HEK293 (cell line): ENCODE measurements around the gene TMEM60.

Experiments
- CTCF ChIA-PET: fragments of 350-600 bp; formaldehyde crosslinking; extraction: SDS; loops from one replicate; lab custom pipeline; 2021; ENCODE audit warnings: antibody characterized with exemption; lab: Yijun Ruan, JAX
- POLR2A ChIA-PET: fragments of 300-600 bp; formaldehyde crosslinking; extraction: SDS; loops from one replicate; lab custom pipeline; 2020; ENCODE audit warnings: antibody characterized with exemption, inconsistent platforms; lab: Yijun Ruan, JAX
- H3K27ac ChIP-seq: fragments of 200-500 bp; sonication (Bioruptor generic); 2 replicates; pipeline ENCODE4 v1.5.1; 2014; ENCODE audit warnings: low read depth, low read length, control low read depth, inconsistent platforms; ENCODE audit errors: extremely low read depth
- H3K36me3 ChIP-seq, 2 experiments: fragments of 200-500 bp in 1 of 2; sonication (Bioruptor generic) in 1 of 2; 1 replicate in 1 of 2; 2 replicates in 1 of 2; pipeline ENCODE4 v1.5.1; 2014 to 2017; ENCODE audit warnings: inconsistent platforms in 2 of 2, low read length in 2 of 2; ENCODE audit not compliant: control insufficient read depth in 2 of 2, insufficient read depth in 1 of 2
- H3K4me1 ChIP-seq: fragments of 200-500 bp; sonication (Bioruptor generic); 2 replicates; pipeline ENCODE4 v1.5.1; 2014; ENCODE audit warnings: mild to moderate bottlenecking, low read length, inconsistent platforms; ENCODE audit not compliant: control insufficient read depth, insufficient read depth
- H3K4me3 ChIP-seq: 2 replicates; pipeline ENCODE4 v1.5.1; 2011; ENCODE audit warnings: low read depth, mild to moderate bottlenecking, control low read depth, low read length, moderate library complexity
- H3K9me3 ChIP-seq: fragments of 200-500 bp; sonication (Bioruptor generic); 2 replicates; pipeline ENCODE4 v1.5.1; 2014; ENCODE audit warnings: low read depth, low read length, inconsistent platforms; ENCODE audit not compliant: control insufficient read depth, insufficient read depth
- BCL11B ChIP-seq: fragments of 450-650 bp; formaldehyde crosslinking; IDR thresholded peaks from 2 replicates; pipeline ENCODE4 v1.5.1; 2016; ENCODE audit warnings: low read depth, missing biosample characterization, missing genetic modification characterization
- FEZF1 ChIP-seq: fragments of 450-650 bp; formaldehyde crosslinking; IDR thresholded peaks from 2 replicates; pipeline ENCODE4 v1.5.1; 2016; ENCODE audit warnings: missing biosample characterization, missing genetic modification characterization
- KLF16 ChIP-seq: fragments of 450-650 bp; formaldehyde crosslinking; IDR thresholded peaks from 2 replicates; pipeline ENCODE4 v1.5.1; 2017; ENCODE audit warnings: missing biosample characterization, missing genetic modification characterization
- MEIS1 ChIP-seq: sonication (generic); formaldehyde crosslinking; IDR thresholded peaks from 2 replicates; pipeline ENCODE4 v1.8.1; 2022; ENCODE audit warnings: missing genetic modification reagents, mild to moderate bottlenecking, borderline replicate concordance
- OSR2 ChIP-seq: fragments of 450-650 bp; formaldehyde crosslinking; IDR thresholded peaks from 2 replicates; pipeline ENCODE4 v1.5.1; 2016; ENCODE audit warnings: missing biosample characterization, missing genetic modification characterization
- SP2 ChIP-seq: fragments of 450-650 bp; formaldehyde crosslinking; IDR thresholded peaks from 2 replicates; pipeline ENCODE4 v1.5.1; 2016; ENCODE audit warnings: missing biosample characterization, missing genetic modification characterization
- ZNF184 ChIP-seq: fragments of 450-650 bp; IDR thresholded peaks from 2 replicates; pipeline ENCODE4 v1.5.1; 2018; ENCODE audit warnings: missing biosample characterization, mild to moderate bottlenecking, missing genetic modification characterization
- ZNF302 ChIP-seq: fragments of 450-650 bp; formaldehyde crosslinking; IDR thresholded peaks from 2 replicates; pipeline ENCODE4 v1.5.1; 2016; ENCODE audit warnings: missing biosample characterization, missing genetic modification characterization, low read depth
- ZNF37A ChIP-seq: fragments of 450-650 bp; IDR thresholded peaks from 2 replicates; pipeline ENCODE4 v1.5.1; 2018; ENCODE audit warnings: missing biosample characterization, missing genetic modification characterization
- ZNF404 ChIP-seq: fragments of 450-650 bp; formaldehyde crosslinking; IDR thresholded peaks from 2 replicates; pipeline ENCODE4 v1.5.1; 2017; ENCODE audit warnings: missing biosample characterization, missing genetic modification characterization
- ZNF433 ChIP-seq: fragments of 450-650 bp; formaldehyde crosslinking; IDR thresholded peaks from 2 replicates; pipeline ENCODE4 v1.5.1; 2016; ENCODE audit warnings: missing biosample characterization, missing genetic modification characterization, low read depth
- ZNF48 ChIP-seq: fragments of 450-650 bp; formaldehyde crosslinking; IDR thresholded peaks from 2 replicates; pipeline ENCODE4 v1.5.1; 2016; ENCODE audit warnings: missing biosample characterization, missing genetic modification characterization
- ZNF558 ChIP-seq: fragments of 450-650 bp; formaldehyde crosslinking; IDR thresholded peaks from 2 replicates; pipeline ENCODE4 v1.5.1; 2016; ENCODE audit warnings: missing biosample characterization, missing genetic modification characterization
- ZNF560 ChIP-seq: fragments of 450-650 bp; formaldehyde crosslinking; IDR thresholded peaks from 2 replicates; pipeline ENCODE4 v1.5.1; 2017; ENCODE audit warnings: missing biosample characterization, missing genetic modification characterization, borderline replicate concordance
- ZNF654 ChIP-seq: fragments of 450-650 bp; formaldehyde crosslinking; IDR thresholded peaks from 2 replicates; pipeline ENCODE4 v1.5.1; 2016; ENCODE audit warnings: low read depth, missing biosample characterization, missing genetic modification characterization
- ZNF660 ChIP-seq: fragments of 450-650 bp; IDR thresholded peaks from 2 replicates; pipeline ENCODE4 v1.5.1; 2018; ENCODE audit warnings: missing biosample characterization, mild to moderate bottlenecking, missing genetic modification characterization
- ZNF76 ChIP-seq: fragments of 450-650 bp; formaldehyde crosslinking; IDR thresholded peaks from 2 replicates; pipeline ENCODE4; 2016; ENCODE audit warnings: low read depth, missing biosample characterization, missing genetic modification characterization, borderline replicate concordance
- ZNF776 ChIP-seq: fragments of 450-650 bp; formaldehyde crosslinking; IDR thresholded peaks from 2 replicates; pipeline ENCODE4 v1.5.0; 2017; ENCODE audit warnings: missing biosample characterization, missing genetic modification characterization, borderline replicate concordance
- TF ChIP-seq, protein P1 (sequence below): fragments of 450-650 bp; formaldehyde crosslinking; IDR thresholded peaks from 2 replicates; pipeline ENCODE4 v1.5.1; 2017; ENCODE audit warnings: missing biosample characterization, missing genetic modification characterization
- TF ChIP-seq, protein P2 (sequence below): fragments of 450-650 bp; formaldehyde crosslinking; IDR thresholded peaks from 2 replicates; pipeline ENCODE4 v1.5.1; 2016; ENCODE audit warnings: missing biosample characterization, missing genetic modification characterization
- TF ChIP-seq, protein P3 (sequence below): fragments of 450-650 bp; formaldehyde crosslinking; IDR thresholded peaks from 2 replicates; pipeline ENCODE4 v1.5.1; 2016; ENCODE audit warnings: missing biosample characterization, missing genetic modification characterization, borderline replicate concordance

The TMEM60 gene

DNA sequence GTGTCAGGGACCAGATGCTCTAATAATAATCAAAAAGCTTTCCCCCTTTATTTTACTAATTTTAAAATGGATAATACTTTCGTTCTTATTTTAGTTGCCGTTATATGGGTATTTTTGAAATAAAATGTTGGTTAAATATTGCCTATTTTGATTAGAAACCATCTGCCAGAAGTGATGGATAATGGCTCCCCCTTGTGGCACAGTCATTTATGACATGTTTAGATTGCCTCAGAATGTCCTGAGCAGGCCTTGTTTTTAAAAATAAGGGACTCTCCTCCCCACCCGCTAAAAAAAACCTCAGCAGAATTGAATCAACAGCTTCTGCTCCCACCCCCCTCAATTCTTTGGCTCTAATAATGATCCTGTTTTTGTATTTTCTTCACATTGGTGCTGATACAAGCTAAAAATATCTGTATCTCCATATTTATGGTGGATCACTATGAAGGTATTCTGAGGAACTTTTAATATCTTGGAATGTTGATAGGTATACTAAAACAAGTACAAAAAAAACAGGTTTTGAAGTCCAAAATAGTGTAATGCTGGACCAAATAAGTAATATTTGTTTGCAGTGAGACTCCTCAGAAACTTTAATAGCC is 38.8 kb downstream of the TMEM60 start:
- Histone ChIP-seq H3K27ac (no peak overlapping the region), H3K9me3 (no peaks in the 10 kb centered on the region), H3K4me1 (peaks cover 5% of the 10 kb centered on the region; the same call in 1 of the 2 replicates), H3K36me3 (no peaks in the 10 kb centered on the region; a peak in 1 of 3 replicates)
- CTCF ChIA-PET = interaction anchor here (0.5 to 2.9 kb wide), 43 partner anchors 10 to 524 kb away, joined by 3 to 49 read pairs (median 4); no protein-coding TSS in a partner anchor
- POLR2A ChIA-PET = no interaction called here
- TF ChIP-seq ZNF76 (tag by site-specific recombination) (no peak), FEZF1 (tag by site-specific recombination) (no peak), ZNF404 (no peak), SP2 (tag by site-specific recombination) (no peak), ZNF184 (tag by site-specific recombination) (no peak), MEIS1 (CRISPR knock-in tag) (no peak), ZNF660 (tag by site-specific recombination) (0 out of 2 replicates have a peak, but pooled peaks have one; percentile 33), ZNF560 (tag by site-specific recombination) (no peak), ZNF776 (tag by site-specific recombination) (no peak), ZNF558 (no peak), BCL11B (tag by site-specific recombination) (no peak), OSR2 (tag by site-specific recombination) (no peak), ZNF37A (tag by site-specific recombination) (no peak), ZNF302 (tag by site-specific recombination) (no peak), KLF16 (no peak), ZNF654 (tag by site-specific recombination) (peak; percentile 71), ZNF433 (tag by site-specific recombination) (no peak), ZNF48 (tag by site-specific recombination) (no peak)
- TF ChIP-seq, protein P1, sequence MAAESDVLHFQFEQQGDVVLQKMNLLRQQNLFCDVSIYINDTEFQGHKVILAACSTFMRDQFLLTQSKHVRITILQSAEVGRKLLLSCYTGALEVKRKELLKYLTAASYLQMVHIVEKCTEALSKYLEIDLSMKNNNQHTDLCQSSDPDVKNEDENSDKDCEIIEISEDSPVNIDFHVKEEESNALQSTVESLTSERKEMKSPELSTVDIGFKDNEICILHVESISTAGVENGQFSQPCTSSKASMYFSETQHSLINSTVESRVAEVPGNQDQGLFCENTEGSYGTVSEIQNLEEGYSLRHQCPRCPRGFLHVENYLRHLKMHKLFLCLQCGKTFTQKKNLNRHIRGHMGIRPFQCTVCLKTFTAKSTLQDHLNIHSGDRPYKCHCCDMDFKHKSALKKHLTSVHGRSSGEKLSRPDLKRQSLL = no peak
- TF ChIP-seq, protein P2, sequence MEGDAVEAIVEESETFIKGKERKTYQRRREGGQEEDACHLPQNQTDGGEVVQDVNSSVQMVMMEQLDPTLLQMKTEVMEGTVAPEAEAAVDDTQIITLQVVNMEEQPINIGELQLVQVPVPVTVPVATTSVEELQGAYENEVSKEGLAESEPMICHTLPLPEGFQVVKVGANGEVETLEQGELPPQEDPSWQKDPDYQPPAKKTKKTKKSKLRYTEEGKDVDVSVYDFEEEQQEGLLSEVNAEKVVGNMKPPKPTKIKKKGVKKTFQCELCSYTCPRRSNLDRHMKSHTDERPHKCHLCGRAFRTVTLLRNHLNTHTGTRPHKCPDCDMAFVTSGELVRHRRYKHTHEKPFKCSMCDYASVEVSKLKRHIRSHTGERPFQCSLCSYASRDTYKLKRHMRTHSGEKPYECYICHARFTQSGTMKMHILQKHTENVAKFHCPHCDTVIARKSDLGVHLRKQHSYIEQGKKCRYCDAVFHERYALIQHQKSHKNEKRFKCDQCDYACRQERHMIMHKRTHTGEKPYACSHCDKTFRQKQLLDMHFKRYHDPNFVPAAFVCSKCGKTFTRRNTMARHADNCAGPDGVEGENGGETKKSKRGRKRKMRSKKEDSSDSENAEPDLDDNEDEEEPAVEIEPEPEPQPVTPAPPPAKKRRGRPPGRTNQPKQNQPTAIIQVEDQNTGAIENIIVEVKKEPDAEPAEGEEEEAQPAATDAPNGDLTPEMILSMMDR (tag by site-specific recombination) = peak; percentile 11; the same call in 1 of the 2 replicates
- TF ChIP-seq, protein P3, sequence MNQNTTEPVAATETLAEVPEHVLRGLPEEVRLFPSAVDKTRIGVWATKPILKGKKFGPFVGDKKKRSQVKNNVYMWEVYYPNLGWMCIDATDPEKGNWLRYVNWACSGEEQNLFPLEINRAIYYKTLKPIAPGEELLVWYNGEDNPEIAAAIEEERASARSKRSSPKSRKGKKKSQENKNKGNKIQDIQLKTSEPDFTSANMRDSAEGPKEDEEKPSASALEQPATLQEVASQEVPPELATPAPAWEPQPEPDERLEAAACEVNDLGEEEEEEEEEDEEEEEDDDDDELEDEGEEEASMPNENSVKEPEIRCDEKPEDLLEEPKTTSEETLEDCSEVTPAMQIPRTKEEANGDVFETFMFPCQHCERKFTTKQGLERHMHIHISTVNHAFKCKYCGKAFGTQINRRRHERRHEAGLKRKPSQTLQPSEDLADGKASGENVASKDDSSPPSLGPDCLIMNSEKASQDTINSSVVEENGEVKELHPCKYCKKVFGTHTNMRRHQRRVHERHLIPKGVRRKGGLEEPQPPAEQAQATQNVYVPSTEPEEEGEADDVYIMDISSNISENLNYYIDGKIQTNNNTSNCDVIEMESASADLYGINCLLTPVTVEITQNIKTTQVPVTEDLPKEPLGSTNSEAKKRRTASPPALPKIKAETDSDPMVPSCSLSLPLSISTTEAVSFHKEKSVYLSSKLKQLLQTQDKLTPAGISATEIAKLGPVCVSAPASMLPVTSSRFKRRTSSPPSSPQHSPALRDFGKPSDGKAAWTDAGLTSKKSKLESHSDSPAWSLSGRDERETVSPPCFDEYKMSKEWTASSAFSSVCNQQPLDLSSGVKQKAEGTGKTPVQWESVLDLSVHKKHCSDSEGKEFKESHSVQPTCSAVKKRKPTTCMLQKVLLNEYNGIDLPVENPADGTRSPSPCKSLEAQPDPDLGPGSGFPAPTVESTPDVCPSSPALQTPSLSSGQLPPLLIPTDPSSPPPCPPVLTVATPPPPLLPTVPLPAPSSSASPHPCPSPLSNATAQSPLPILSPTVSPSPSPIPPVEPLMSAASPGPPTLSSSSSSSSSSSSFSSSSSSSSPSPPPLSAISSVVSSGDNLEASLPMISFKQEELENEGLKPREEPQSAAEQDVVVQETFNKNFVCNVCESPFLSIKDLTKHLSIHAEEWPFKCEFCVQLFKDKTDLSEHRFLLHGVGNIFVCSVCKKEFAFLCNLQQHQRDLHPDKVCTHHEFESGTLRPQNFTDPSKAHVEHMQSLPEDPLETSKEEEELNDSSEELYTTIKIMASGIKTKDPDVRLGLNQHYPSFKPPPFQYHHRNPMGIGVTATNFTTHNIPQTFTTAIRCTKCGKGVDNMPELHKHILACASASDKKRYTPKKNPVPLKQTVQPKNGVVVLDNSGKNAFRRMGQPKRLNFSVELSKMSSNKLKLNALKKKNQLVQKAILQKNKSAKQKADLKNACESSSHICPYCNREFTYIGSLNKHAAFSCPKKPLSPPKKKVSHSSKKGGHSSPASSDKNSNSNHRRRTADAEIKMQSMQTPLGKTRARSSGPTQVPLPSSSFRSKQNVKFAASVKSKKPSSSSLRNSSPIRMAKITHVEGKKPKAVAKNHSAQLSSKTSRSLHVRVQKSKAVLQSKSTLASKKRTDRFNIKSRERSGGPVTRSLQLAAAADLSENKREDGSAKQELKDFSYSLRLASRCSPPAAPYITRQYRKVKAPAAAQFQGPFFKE (tag by site-specific recombination) = no peak
- TF ChIP-seq, all 188 proteins: peak for 3
- no peak overlapping the region for H3K4me3 ChIP-seq
